GM21515 (cell line): ENCODE results near the gene BACE1-AS.

ENCODE experiments used
- ATAC-seq: cut with Tn5 transposase; IDR thresholded peaks from one replicate; pipeline ENCODE4 v1.9.1; 2021; ENCODE audit not compliant: unreplicated experiment

BACE1-AS gene

GRCh38 chr11:117289795-117290194 is 1.4 kb upstream of the BACE1-AS start:
- ATAC-seq, result no peak

- ATAC-seq, result no peak
These were observed 1.5 kb downstream of the BACE1-AS start for GRCh38 chr11:117292616-117293015.

- ATAC-seq, result no peak
These were observed 4.4 kb downstream of the BACE1-AS start for GRCh38 chr11:117295438-117296137.

- ATAC-seq, result no peak
These were observed 5.7 kb downstream of the BACE1-AS start for GRCh38 chr11:117296881-117297280.

- no peak for ATAC-seq
These were observed 7.0 kb downstream of the BACE1-AS start for GRCh38 chr11:117298195-117298594.

- ATAC-seq, result no peak
These were observed 8.5 kb downstream of the BACE1-AS start for GRCh38 chr11:117299351-117300282.

GRCh38 chr11:117300283-117300663 is 9.1 kb downstream of the BACE1-AS start:
- ATAC-seq, result no peak

- ATAC-seq, result no peak
These were observed 9.6 kb downstream of the BACE1-AS start for GRCh38 chr11:117300773-117301172.

GRCh38 chr11:117302228-117302627 is 11.1 kb downstream of the BACE1-AS start:
- ATAC-seq, result no peak

- ATAC-seq, result no peak
These were observed 12.0 kb downstream of the BACE1-AS start for GRCh38 chr11:117303101-117303500.

GRCh38 chr11:117303646-117304315 is 12.6 kb downstream of the BACE1-AS start:
- no peak for ATAC-seq

GRCh38 chr11:117305145-117305544 is 14.0 kb downstream of the BACE1-AS start:
- ATAC-seq, result no peak

- ATAC-seq, result no peak
These were observed 18.2 kb downstream of the BACE1-AS start for GRCh38 chr11:117309310-117309709.

GRCh38 chr11:117313091-117313490 is 21.9 kb downstream of the BACE1-AS start:
- no peak for ATAC-seq

- ATAC-seq, result no peak
These were observed 23.0 kb downstream of the BACE1-AS start for GRCh38 chr11:117313828-117314768.

GRCh38 chr11:117314840-117315239 is 23.7 kb downstream of the BACE1-AS start:
- ATAC-seq, result no peak

- no peak for ATAC-seq
These were observed 24.4 kb downstream of the BACE1-AS start for GRCh38 chr11:117315285-117316196.

- no peak for ATAC-seq
These were observed 25.2 kb downstream of the BACE1-AS start, which contains the start of gene BACE1 for GRCh38 chr11:117316197-117316961. Gene BACE1 (minus strand): TSS chr11:117316256. CDS start chr11:117315795, 461 bp downstream.

GRCh38 chr11:117318738-117319137 is 27.6 kb downstream of the BACE1-AS start:
- no peak for ATAC-seq
